Measurements from ENCODE around the gene SPECC1. TPM values are rescaled to one million over a fixed set of nuclear protein-coding genes. Genes with fewer than 3 reads are reported as not detected.
"Not testable (repeated sequence)": the region's sequence is repeated elsewhere in the genome, so short reads cannot be mapped to it uniquely, and the experiment has no call there.

Gene SPECC1
- total RNA-seq, 1 donor from 2014 or later: 53.6 TPM

- ATAC-seq: no peak
- intact Hi-C loops (cut with DNase I): no loop called here
- no peak for DNase-seq (ENCODE audit: low spot score)
These were observed 232.7 kb downstream of the SPECC1 start for GRCh38 chr17:20241855-20242254.

GRCh38 chr17:20242271-20242670, 233.1 kb downstream of the SPECC1 start:
- no peak for ATAC-seq
- intact Hi-C loops (cut with DNase I): no loop called here

DNA sequence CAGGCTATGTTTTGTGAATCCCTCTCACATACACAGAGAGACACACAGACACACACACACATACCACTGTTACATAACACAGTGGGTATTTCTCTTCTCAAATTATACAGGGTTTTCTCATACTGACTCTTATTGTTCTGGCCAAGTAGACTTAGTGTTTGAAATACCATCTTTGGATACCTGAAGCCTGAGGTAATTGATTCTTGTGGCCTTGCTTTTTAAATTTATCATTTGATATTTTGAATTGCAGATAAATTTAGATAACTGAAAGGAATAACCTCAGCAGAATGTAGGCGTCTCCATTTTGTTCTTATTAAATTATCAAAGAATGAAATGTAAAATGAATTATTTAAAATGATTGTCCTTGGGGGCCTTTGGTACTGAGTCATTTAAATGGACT, 234.4 kb downstream of the SPECC1 start:
- DNase-seq (ENCODE audit: low spot score) (no peak), ATAC-seq (no peak)
- intact Hi-C loops (cut with DNase I): no loop called here

More at GRCh38 chr17:20242271-20242670, 233.1 kb downstream of the SPECC1 start:
- DNase-seq (ENCODE audit: low spot score): no peak

GRCh38 chr17:20244671-20245070, 235.5 kb downstream of the SPECC1 start:
- intact Hi-C loops (cut with DNase I): no loop called here
- ATAC-seq: no peak
- DNase-seq (ENCODE audit: low spot score): no peak

DNA sequence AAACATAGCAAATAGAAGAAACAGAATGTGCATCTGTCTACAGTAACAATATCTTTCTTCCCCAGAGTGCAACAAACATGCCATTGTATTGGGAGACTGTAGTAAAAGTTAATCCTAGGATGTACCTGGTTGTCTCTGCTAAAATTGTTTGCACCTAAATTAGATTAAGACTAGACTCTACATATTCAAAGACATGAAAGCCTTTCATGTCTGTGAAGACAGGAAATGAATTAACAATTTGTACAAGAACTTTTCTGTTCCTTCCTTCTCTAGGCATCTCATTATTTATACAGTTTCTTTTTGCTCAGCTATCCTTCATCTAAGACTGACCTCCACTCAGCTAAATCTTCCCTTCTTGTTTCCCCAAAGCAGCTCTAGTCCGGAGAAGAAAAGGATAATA, 237.5 kb downstream of the SPECC1 start:
- DNase-seq (ENCODE audit: low spot score): no peak
- ATAC-seq: no peak
- intact Hi-C loops (cut with DNase I): no loop called here

- intact Hi-C loops (cut with DNase I): no loop called here
- DNase-seq (ENCODE audit: low spot score) (no peak), ATAC-seq (no peak)
These were observed 244.2 kb downstream of the SPECC1 start for GRCh38 chr17:20253323-20253722.

GRCh38 chr17:20254541-20254940, 245.4 kb downstream of the SPECC1 start:
- DNase-seq (ENCODE audit: low spot score) (no peak), ATAC-seq (peak; percentile 36)
- intact Hi-C loops (cut with DNase I): no loop called here

DNA sequence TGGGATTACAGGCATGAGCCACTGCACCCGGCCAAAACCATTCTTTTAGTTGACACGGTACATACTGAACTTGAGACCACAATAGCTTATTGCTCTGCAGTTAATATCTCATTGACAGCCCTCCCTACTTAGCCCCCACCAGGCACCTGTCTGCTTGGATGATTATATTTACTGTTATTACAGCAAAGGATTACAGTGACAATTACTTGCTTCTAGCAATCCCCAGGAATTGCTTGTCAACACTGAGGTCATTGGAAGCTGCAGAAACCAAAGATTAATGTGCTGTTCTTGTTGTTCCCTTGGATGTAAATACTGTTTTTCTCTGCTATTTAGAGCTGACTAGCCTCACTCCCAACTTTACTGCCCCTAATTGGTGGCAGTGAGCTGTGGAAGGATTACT, 247.0 kb downstream of the SPECC1 start:
- DNase-seq (ENCODE audit: low spot score) (no peak), ATAC-seq (no peak)
- intact Hi-C loops (cut with DNase I): no loop called here

- DNase-seq (ENCODE audit: low spot score): no peak
- intact Hi-C loops (cut with DNase I): no loop called here
These were observed 247.8 kb downstream of the SPECC1 start for GRCh38 chr17:20257008-20257407.

GRCh38 chr17:20257798-20258197, 248.6 kb downstream of the SPECC1 start:
- intact Hi-C loops (cut with DNase I): no loop called here
- no peak for DNase-seq (ENCODE audit: low spot score)
- no peak for ATAC-seq

More at GRCh38 chr17:20257008-20257407, 247.8 kb downstream of the SPECC1 start:
- no peak for ATAC-seq

- DNase-seq (ENCODE audit: low spot score) (no peak), ATAC-seq (no peak)
- intact Hi-C loops (cut with DNase I): no loop called here
These were observed 250.5 kb downstream of the SPECC1 start for GRCh38 chr17:20259668-20260067.

DNA sequence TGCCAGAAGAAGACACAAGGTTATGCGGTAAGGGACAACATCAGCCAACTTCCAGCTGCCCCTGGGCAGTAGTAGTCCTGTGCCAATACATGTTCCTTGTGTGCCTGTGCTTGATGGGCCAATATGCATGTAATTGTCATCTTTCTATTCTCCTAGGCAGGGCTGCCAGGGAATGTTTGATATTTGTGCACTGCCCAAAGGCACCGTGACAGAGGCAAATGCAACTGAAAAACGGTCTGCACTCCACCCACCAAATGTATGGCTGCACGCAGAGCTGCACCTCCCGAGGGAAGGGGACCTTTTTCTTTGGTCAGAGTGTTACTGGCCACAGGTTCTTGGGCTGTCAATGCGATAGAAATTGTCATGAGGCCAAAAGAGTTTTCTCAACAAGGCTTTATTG, 251.1 kb downstream of the SPECC1 start:
- DNase-seq (ENCODE audit: low spot score) (no peak), ATAC-seq (no peak)
- intact Hi-C loops (cut with DNase I): no loop called here

DNA sequence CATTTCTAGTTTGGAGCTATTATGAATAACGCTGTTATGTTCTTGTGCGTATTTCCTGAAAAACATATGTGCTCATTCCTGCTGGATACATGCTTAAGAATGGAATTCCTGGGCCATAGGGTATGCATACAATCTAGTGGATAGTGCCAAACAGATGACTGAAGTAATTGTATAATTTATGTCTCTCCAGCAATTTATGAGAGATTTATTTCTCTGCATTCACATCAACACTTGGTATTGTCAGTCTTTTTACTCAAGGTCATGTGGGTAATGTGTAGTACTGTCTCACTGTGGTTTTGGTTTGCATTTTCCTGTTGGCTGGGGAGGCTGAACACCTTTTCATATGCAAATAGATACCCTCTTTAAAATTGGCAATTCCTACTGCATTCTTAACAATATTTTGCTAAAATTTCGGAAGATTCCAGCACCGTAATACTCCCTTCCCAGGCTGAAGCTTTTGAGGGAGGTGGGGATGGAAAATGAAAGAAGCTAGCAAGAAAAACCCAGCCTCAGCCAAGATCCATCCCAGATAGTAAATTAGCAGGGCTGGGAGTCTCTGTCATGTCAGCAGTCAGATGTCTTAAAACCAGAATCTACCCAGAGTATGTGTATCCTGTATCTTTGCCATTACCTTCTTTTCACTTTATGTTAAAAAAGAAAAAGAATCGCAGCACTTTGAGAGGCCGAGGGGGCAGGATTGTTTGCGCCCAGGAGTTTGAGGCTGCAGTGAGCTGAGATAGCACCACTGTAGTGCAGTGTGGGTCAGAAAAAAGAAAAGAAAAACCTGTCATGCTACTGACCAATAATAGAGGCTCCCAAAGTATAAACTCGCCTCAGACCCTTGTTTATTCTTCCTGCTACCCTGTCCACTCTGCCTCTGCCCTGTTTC, 253.3 kb downstream of the SPECC1 start:
- DNase-seq (ENCODE audit: low spot score): no peak
- ATAC-seq: no peak
- intact Hi-C loops (cut with DNase I): no loop called here

DNA sequence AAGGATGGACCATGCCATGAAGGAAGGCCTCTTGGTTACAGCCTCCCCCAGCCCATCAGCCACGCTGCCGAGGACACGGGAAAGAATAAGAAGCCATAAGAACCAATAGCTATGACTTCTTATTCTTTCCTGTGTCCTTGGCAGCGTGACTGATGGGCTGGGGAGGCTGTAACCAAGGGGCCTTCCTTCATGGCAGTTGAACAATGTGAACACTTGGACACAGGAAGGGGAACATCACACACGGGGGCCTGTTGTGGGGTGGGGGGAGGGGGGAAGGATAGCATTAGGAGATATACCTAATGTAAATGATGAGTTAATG, 253.9 kb downstream of the SPECC1 start:
- intact Hi-C loops (cut with DNase I); DNase-seq (ENCODE audit: low spot score); ATAC-seq: not testable (repeated sequence)

- no peak for DNase-seq (ENCODE audit: low spot score)
- no peak for ATAC-seq
- intact Hi-C loops (cut with DNase I): no loop called here
These were observed 254.4 kb downstream of the SPECC1 start for GRCh38 chr17:20263595-20263994.

- DNase-seq (ENCODE audit: low spot score) (no peak), ATAC-seq (no peak)
- intact Hi-C loops (cut with DNase I): no loop called here
These were observed 255.8 kb downstream of the SPECC1 start for GRCh38 chr17:20264996-20265395.

- intact Hi-C loops (cut with DNase I): no loop called here
- no peak for DNase-seq (ENCODE audit: low spot score)
- ATAC-seq: no peak
These were observed 257.8 kb downstream of the SPECC1 start for GRCh38 chr17:20266806-20267458.

- DNase-seq (ENCODE audit: low spot score) (no peak), ATAC-seq (no peak)
- intact Hi-C loops (cut with DNase I): no loop called here
These were observed 258.3 kb downstream of the SPECC1 start for GRCh38 chr17:20267459-20267842.

DNA sequence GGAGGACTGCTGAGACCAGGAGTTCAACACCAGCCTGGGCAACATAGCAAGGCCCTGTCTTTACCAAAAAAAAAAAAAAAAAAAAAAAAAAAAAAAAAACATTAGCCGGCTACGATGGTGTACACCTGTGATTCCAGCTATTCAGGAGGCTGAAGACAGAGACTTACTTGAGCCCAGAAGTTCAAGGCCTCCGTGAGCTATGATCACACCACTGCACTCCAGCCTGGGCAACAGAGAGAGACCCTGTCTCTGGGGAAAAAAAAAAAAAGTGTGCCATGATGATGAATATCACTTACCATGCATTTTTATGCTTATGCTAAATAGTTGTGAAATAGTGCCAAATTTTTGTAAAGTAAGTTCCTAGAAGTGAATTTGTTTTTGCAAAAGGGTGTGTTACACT, 261.2 kb downstream of the SPECC1 start:
- DNase-seq (ENCODE audit: low spot score): no peak
- intact Hi-C loops (cut with DNase I): no loop called here
- ATAC-seq: no peak

DNA sequence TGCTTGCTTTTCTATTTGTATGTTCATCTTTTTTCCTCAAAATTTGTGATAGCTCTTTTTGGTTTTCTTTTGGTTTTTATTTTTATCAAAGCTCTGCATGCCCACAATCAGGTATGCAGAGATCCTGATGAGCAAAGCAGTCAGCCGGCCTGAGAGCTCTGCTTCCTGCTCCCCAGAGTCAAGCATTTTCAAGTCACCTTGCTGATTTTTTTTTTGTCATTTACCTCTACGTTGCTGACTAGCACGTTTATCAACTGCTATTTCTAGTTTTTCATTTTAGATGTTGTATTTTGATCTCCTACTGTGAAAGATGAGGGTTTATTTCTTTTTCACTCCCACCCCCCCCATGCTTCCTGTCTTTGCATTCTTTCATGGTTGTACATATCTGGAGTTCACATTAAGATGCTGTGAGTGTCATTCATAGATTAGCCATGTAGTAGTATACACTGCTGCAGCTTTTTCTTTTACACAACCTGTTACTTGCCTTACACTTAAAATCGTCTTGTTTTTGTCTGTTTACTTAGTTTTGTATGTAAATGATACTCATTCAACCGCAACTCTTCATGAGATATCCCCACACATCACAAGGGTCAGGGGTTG, 262.0 kb downstream of the SPECC1 start:
- ATAC-seq (no peak), DNase-seq (ENCODE audit: low spot score) (no peak)
- intact Hi-C loops (cut with DNase I): no loop called here

All from sciatic nerve (tissue), 2 donors.